Sigmoid colon (tissue), 4 donors: ENCODE measurements around the gene GGCT.

Experiments used
- EP300 ChIP-seq, 4 donors: sonication (generic); formaldehyde crosslinking; IDR thresholded peaks; one replicate each; pipeline ENCODE4 v1.6.1; 2017; ENCODE audit warnings: antibody characterized with exemption in 4 of 4
- POLR2AphosphoS5 ChIP-seq, 4 donors: sonication (generic); formaldehyde crosslinking; IDR thresholded peaks; one replicate each; pipeline ENCODE4 v1.6.1; 2017; ENCODE audit warnings: antibody characterized with exemption in 4 of 4
- TF ChIP-seq, protein P1 (sequence below), 4 experiments: fragments of 450-650 bp in 3 of 4; fragments of 200-600 bp in 1 of 4; IDR thresholded peaks; one replicate each; pipeline ENCODE4 v1.5.1; 2016 to 2019; ENCODE audit warnings: antibody characterized with exemption in 4 of 4, mild to moderate bottlenecking in 3 of 4, moderate library complexity in 2 of 4

DNA sequence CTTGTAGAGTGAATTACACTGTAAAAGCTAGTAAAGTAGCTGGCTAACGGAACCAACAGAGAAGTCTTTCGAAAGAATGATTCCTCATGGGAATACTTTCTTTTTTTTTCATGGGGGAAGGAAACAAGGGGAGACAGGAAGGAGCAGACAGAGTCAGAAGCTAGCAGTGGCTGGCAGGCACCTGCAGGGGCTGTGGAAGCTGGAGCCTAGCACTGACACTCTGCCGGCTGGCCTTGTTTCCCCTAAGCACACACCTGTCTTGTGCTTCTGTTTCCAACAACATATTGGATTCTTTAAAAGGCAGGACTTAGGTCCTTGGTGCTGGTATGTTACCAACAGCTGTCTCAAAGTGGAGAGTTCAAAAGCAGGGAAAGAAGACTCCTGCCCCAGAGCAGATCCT lies 50.7 kb downstream of the GGCT start:
- TF ChIP-seq, protein P1, sequence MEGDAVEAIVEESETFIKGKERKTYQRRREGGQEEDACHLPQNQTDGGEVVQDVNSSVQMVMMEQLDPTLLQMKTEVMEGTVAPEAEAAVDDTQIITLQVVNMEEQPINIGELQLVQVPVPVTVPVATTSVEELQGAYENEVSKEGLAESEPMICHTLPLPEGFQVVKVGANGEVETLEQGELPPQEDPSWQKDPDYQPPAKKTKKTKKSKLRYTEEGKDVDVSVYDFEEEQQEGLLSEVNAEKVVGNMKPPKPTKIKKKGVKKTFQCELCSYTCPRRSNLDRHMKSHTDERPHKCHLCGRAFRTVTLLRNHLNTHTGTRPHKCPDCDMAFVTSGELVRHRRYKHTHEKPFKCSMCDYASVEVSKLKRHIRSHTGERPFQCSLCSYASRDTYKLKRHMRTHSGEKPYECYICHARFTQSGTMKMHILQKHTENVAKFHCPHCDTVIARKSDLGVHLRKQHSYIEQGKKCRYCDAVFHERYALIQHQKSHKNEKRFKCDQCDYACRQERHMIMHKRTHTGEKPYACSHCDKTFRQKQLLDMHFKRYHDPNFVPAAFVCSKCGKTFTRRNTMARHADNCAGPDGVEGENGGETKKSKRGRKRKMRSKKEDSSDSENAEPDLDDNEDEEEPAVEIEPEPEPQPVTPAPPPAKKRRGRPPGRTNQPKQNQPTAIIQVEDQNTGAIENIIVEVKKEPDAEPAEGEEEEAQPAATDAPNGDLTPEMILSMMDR (IDR thresholded peaks at IDR 0.05) = no peak
- TF ChIP-seq EP300 (IDR thresholded peaks at IDR 0.05) (no peak), POLR2AphosphoS5 (IDR thresholded peaks at IDR 0.05) (no peak)
